MCF 10A (cell line): ENCODE data around the gene ITGA6. TPM values are rescaled to one million over a fixed set of nuclear protein-coding genes. Genes with fewer than 3 reads are reported as not detected.

Experiments
- BruUV-seq: library from RNA; stranded (reverse); fragments of 400-500 nt; replicated peaks from 2 replicates; lab custom pipeline; 2021; lab: Mats Ljungman, UMichigan
- CTCF ChIA-PET: fragments of 300-600 bp; sonication (Branson Sonifier 250); formaldehyde crosslinking; extraction: SDS; loops from one replicate; lab custom pipeline; 2021; ENCODE audit warnings: antibody characterized with exemption, inconsistent platforms; lab: Yijun Ruan, JAX
- POLR2A ChIA-PET: fragments of 300-600, 350-650 bp; sonication (Branson Sonifier 250); formaldehyde crosslinking; extraction: SDS; loops from one replicate; lab custom pipeline; 2020; ENCODE audit warnings: antibody characterized with exemption, inconsistent platforms; lab: Yijun Ruan, JAX
- DNase-seq: peaks from one replicate; pipeline ENCODE4 v3.0.0-alpha.2; 2018; ENCODE audit not compliant: unreplicated experiment
- H3K27ac Mint-ChIP-seq: one replicate; pipeline ENCODE4 v1.8.0; 2022; ENCODE audit warnings: mild to moderate bottlenecking, low read depth, mixed read lengths; ENCODE audit not compliant: unreplicated experiment
- H3K27me3 Mint-ChIP-seq: one replicate; pipeline ENCODE4 v1.8.0; 2022; ENCODE audit warnings: mixed read lengths; ENCODE audit not compliant: insufficient read depth, unreplicated experiment
- H3K36me3 Mint-ChIP-seq: one replicate; pipeline ENCODE4 v1.8.0; 2022; ENCODE audit warnings: mild to moderate bottlenecking, moderate library complexity, mixed read lengths; ENCODE audit not compliant: insufficient read depth, unreplicated experiment
- H3K4me1 Mint-ChIP-seq: one replicate; pipeline ENCODE4 v1.8.0; 2022; ENCODE audit warnings: mixed read lengths; ENCODE audit not compliant: insufficient read depth, unreplicated experiment
- H3K4me3 Mint-ChIP-seq: one replicate; pipeline ENCODE4 v1.8.0; 2022; ENCODE audit warnings: mild to moderate bottlenecking, moderate library complexity, mixed read lengths; ENCODE audit not compliant: unreplicated experiment
- H3K9me3 Mint-ChIP-seq: one replicate; pipeline ENCODE4 v1.8.0; 2022; ENCODE audit warnings: mixed read lengths; ENCODE audit not compliant: unreplicated experiment
- intact Hi-C: fragments of 100-400 bp; cut with micrococcal nuclease; formaldehyde crosslinking; loops from 2 replicates; pipeline ENCODE4 v1.14.1; 2022
- total RNA-seq: library from RNA; stranded (reverse); gene quantifications from 2 replicates; pipeline ENCODE4 v1.2.3, GENCODE V29; 2022
- TF ChIP-seq, protein P1 (sequence below): fragments of 200-600 bp; IDR thresholded peaks from one replicate; pipeline ENCODE4 v1.8.0; 2022; ENCODE audit warnings: antibody characterized with exemption, mild to moderate bottlenecking; ENCODE audit not compliant: unreplicated experiment

ITGA6 gene
- total RNA-seq, 1 experiment from 2014 or later = 315 TPM

DNA sequence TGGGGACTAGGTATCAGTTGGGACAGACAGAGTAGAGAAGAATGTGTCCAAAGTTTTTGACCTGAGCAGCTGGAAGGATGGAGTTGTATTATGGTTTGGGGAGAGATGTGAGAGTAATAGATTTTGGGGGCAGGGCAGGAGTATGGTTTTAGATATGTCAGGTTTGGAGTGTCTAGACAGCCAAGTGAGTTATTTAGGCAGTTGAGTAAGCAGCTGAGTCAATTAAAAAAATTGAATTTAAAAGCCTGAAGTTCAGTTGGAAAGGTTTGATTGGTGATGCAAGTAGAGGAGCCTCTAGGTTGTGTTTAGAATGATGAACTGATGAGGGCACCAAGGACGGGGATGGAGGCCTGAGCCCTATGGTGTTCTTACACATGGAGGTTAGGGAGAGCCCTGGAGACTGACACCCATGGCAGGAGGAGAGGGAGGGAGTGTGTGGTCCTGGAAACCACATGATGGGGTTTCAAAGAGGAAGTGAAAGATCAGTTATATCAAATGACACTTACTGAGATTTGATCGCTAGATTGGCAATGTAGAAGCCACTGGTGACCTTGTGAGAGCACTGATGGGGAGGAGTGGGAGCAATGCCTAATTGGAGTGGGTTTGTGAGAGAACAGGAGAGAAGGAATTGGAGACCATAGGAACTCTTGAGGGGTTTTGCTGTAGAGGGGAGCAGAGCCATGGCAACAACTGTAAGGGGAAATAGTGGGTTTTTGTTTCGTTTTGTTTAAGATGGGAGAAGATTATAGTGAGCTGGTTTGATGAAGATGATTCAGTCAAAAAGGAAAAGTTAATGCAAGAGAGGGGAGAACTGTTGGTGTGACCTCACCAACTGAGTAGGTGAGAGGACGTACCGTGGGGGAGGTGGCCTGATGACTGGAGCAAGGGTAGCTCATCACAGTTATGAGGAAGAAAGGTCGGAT, 10.3 kb downstream of the ITGA6 start:
- intact Hi-C loops = no loop called here
- ChIA-PET POLR2A (interaction anchor here (0.8 to 18.1 kb wide), 9 partner anchors 8 to 242 kb away, joined by 3 to 553 read pairs (median 41); partner anchors contain the start of gene ITGA6), CTCF (interaction anchor here (0.6 to 34.0 kb wide), 3 partner anchors 15 to 646 kb away, joined by 3 to 536 read pairs (median 4); no protein-coding TSS in a partner anchor)
- DNase-seq = no peak
- Mint-ChIP-seq H3K27ac (no peak overlapping the region), H3K4me1 (peaks cover 52% of the 10 kb centered on the region), H3K4me3 (no peak overlapping the region), H3K36me3 (peaks cover 15% of the 10 kb centered on the region), H3K27me3 (no peaks in the 10 kb centered on the region), H3K9me3 (no peaks in the 10 kb centered on the region)
- TF ChIP-seq, protein P1, sequence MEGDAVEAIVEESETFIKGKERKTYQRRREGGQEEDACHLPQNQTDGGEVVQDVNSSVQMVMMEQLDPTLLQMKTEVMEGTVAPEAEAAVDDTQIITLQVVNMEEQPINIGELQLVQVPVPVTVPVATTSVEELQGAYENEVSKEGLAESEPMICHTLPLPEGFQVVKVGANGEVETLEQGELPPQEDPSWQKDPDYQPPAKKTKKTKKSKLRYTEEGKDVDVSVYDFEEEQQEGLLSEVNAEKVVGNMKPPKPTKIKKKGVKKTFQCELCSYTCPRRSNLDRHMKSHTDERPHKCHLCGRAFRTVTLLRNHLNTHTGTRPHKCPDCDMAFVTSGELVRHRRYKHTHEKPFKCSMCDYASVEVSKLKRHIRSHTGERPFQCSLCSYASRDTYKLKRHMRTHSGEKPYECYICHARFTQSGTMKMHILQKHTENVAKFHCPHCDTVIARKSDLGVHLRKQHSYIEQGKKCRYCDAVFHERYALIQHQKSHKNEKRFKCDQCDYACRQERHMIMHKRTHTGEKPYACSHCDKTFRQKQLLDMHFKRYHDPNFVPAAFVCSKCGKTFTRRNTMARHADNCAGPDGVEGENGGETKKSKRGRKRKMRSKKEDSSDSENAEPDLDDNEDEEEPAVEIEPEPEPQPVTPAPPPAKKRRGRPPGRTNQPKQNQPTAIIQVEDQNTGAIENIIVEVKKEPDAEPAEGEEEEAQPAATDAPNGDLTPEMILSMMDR = no peak
- BruUV-seq = no TSS peak

DNA sequence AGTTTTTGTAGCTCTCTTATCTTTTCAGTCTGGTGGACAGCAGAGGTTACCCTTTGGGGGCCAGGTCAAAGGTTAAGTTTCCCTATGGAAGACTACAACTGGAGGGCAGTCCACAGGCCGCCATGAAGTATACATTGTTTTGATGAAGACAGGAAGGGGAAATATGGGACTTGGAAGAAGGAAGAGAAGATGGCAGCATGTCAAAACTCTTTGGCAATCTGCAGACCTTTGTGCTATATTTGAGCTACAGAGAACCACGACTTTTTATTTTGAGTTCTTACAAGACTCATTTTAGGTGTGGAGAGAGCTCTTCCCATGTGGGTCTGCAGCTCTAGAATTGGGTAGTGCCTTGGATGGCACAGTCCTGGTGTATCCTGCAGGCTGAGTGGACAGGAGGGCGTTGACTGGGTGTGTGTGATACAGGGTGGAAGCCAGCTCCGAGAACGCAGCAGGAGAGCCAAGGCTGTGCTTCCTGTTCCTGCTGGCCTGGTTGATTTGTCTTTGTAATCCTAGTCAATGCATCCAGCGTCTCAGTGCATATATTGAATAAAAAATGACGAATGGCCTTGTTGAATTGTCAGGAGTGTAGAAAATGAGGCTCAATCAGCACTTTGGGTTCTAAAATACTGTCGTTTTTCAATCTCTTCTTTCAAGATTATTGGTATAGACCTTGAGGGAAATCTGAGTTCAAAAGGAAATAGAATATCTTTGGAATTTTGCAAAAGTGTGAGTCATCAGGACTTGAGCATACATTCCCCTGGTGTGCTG, 11.5 kb downstream of the ITGA6 start:
- BruUV-seq = no TSS peak
- H3K36me3 Mint-ChIP-seq = peaks cover 19% of the 10 kb centered on the region
- H3K4me3 Mint-ChIP-seq = peak overlapping the region; percentile 57
- H3K4me1 Mint-ChIP-seq = peaks cover 51% of the 10 kb centered on the region
- DNase-seq = peak; percentile 69
- H3K27ac Mint-ChIP-seq = no peak overlapping the region
- no peaks in the 10 kb centered on the region for H3K9me3 Mint-ChIP-seq
- POLR2A ChIA-PET = interaction anchor here (0.7 to 18.1 kb wide), 11 partner anchors 9 to 243 kb away, joined by 3 to 553 read pairs (median 34); partner anchors contain the start of gene ITGA6
- CTCF ChIA-PET = interaction anchor here (0.6 to 34.0 kb wide), 5 partner anchors 10 to 912 kb away, joined by 3 to 536 read pairs (median 3); partner anchors contain the start of gene ITGA6
- intact Hi-C loops = no loop called here
- no peaks in the 10 kb centered on the region for H3K27me3 Mint-ChIP-seq
- TF ChIP-seq, protein P1 = no peak

DNA sequence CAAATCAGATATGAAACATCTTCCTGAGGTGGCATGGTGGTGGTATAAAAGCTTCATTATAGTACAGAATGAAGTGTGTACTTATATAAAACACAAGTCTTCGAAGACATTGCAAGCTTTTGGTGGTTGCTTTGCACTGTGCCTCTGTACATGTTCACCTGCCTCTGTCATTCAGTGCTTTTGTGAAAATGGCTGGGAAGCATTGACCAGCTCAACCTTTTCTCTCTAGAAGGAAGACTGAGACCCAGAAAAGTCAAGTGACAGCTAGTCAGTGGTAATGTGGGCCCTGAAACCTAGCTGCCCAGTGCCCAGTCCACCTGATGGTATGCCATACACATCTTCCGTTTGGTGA, 12.1 kb downstream of the ITGA6 start:
- POLR2A ChIA-PET = interaction anchor here (0.7 to 18.1 kb wide), 10 partner anchors 10 to 243 kb away, joined by 3 to 553 read pairs (median 38); partner anchors contain the start of gene ITGA6

More for the DNA sequence above, 12.1 kb downstream of the ITGA6 start:
- Mint-ChIP-seq H3K27me3 (no peaks in the 10 kb centered on the region), H3K36me3 (peaks cover 19% of the 10 kb centered on the region), H3K4me1 (peaks cover 51% of the 10 kb centered on the region), H3K9me3 (no peaks in the 10 kb centered on the region), H3K27ac (no peak overlapping the region), H3K4me3 (peak overlapping the region; percentile 57)
- no peak for DNase-seq
- CTCF ChIA-PET = interaction anchor here (0.7 to 34.0 kb wide), 5 partner anchors 11 to 158 kb away, joined by 3 to 536 read pairs (median 3); partner anchors contain the start of gene ITGA6
- TF ChIP-seq, protein P1 = no peak
- intact Hi-C loops = no loop called here
- BruUV-seq = no TSS peak
